ENCODE results near the gene CCDC71L.

CCDC71L gene

GRCh38 chr7:106623315-106623660, 37.7 kb downstream of the CCDC71L start:
- no peak for DNase-seq

DNA sequence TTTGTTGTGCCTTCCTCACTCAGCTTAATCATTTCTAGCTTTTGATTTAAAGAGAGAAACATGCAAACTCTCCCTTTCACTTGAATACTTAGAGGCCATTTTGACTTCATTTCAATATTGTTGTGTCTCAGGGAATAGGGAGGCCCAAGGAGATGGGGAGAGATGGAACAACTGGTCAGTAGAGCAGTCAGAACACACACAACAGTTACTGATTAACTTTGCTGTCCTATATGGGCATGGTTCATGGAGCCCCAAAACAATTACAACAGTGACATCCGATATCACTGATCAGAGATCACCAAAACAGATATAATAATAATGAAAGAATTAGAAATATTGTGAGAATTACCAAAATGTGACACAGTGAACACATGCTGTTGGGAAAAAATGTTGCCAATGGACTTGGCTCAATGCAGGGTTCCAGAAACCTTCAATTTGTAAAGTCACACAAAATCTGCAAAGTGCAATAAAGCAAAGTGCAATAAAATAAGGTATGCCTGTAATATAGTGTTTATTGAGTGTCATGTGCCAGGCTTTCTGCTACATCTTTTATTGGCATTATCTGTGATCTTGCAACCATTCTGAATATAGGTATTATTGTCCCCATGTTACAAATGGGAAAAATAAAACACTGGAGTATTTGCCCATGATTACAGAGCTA, 38.2 kb downstream of the CCDC71L start:
- no peak for DNase-seq

- DNase-seq = no peak
These were observed 39.4 kb downstream of the CCDC71L start for GRCh38 chr7:106621393-106622132.

DNA sequence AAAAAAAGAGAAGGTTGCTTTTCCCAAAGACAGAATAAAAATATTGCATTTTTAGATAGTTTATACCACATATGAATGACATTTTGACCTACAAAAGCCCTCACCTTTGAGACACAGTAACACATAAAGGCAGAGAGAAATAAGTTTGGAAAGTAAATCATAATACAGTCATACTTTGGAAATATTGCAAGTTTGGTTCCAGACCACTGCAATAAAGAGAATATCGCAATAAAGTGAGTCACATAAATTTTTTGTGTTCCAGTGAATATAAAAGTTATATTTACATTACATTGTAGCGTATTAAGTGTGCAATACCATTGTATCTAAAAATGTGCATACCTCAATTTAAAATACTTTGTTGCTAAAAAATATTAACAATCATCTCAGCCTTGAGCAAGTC, 40.3 kb downstream of the CCDC71L start:
- DNase-seq = no peak

- no peak for DNase-seq
These were observed 40.9 kb downstream of the CCDC71L start for GRCh38 chr7:106620034-106620433.

DNA sequence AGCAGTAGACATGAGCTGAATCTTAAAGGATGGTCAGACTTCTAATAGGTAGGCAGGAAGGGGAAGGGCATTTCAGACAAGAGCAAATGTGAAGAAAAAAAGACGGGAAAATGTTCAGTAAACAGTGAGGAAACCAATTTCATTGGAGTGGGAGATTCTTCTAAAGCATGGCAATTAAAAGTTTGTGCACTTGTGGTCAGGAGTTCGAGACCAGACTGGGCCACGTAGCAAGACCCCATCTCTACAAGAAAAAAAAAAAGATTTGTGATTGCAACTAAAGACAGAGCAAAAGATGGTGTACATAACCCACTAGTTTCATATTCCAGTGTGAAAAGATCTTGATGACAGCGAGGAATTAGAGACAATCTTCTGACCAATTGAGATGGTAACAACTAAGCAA, 41.7 kb downstream of the CCDC71L start:
- no peak for DNase-seq

DNA sequence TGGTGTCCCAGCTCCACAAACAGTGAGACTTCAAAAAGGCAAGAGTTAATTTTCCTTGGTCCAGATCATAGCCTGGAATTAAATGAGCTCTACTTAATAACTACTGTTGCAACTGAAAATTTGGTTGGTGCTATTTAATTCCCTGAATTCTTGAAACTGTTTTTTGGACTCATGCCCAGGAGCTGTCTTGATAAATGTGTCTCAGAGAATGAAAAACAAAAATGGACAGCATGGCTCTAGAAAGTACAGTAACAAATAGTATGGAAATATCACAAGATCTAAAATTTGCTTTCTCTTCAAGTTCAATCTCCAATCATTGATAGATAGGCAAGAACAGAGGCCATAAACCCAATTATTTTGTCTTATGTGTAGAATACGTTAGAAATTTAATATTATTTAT, 42.5 kb downstream of the CCDC71L start:
- DNase-seq = peak; percentile 49

- DNase-seq = no peak
These were observed 43.1 kb downstream of the CCDC71L start for GRCh38 chr7:106617860-106618259.

DNA sequence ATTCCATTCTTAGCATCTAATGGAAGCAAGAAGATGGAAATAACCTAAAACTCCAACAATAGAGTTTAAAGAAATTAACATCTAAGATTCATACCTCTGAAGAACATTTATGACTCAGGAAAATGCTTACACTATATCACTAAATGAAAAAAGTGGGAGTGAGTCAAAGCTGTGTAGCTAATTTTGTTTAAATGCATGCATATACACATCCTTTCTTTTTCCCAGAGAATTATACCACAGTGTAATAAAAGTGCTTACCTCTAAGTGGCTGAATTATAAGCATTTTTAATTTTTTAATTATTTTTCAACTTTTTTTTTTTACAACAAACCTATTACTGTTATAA, 44.3 kb downstream of the CCDC71L start:
- DNase-seq = no peak

DNA sequence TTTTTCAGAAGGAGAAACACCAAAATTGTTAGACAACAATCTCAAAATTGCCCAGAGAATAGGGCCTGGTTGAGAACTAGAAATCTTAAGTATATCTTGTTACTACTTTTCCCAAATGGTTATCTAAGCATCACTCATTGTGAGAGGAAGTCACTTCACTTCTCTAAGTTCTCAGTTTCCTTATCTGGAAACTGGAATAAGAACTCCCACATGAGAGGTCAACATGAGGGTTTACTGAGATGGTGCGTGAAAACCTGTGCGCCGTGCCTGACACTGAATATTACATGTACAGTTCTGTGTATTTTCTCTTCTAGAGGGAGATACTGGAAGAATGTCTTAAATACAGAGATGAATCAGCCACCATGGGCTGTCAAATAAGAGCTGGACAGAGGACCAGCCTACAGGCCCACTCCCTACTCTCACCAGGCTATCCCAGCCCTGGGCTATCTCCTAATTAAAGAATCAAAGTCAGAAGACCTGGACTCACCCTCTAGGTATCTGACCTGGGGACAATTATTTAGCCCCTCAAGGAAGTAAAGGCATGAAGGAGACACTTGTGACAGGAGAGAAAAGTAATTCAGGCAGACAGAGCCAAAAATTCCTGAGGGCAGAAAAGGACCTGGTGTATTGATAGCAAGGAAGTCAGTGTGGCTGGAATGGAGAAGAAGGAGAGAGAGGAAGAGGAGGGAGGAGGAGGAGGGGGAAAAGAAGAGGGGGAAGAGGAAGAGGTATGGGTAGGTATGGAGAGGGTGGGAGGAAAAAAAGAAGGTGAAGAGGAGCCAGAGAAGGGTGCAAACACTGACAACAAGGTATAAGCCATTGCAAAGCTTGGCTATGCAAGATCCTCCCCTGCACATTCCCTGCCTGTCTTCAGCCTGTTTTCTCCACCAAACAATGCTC, 44.9 kb downstream of the CCDC71L start:
- no peak for DNase-seq

DNA sequence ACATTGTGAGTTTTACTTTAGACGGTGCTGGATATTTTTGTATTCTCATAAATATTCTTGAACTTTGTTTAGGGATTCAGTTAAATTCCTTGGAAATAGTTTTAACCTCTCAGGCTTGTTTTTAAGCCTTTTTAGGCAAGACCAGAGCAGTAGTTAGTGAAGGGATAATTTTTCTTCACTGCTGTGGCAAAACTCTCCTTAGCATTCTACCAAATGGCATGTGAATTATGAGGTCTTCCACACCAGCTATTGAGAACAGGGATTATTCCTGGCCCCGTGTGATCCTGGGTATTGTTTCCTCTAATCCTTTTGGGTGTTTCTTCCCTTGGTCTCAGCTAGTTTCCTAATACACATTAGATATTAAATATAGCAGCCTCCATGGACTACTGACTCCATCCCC, 46.2 kb downstream of the CCDC71L start:
- DNase-seq = no peak

GRCh38 chr7:106613848-106614560, 47.0 kb downstream of the CCDC71L start:
- no peak for DNase-seq

DNA sequence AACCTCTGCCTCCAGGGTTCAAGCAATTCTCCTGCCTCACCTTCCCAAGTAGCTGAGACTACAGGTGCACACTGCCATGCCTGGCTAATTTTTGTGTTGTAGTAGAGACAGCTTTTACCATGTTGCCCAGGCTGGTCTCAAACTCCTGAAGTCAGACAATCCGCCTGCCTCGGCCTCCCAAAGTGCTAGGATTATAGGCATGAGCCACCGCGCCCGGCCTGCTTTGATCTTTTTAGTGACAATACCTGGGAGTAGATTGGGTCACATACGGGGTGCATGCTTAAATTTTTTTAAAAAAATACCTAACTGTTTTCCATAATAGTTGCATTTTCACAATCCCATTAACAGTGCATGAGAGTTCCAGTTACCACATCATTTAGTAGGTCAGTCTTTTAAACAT, 47.7 kb downstream of the CCDC71L start:
- DNase-seq = no peak

GRCh38 chr7:106612432-106612831, 48.5 kb downstream of the CCDC71L start:
- DNase-seq = no peak

DNA sequence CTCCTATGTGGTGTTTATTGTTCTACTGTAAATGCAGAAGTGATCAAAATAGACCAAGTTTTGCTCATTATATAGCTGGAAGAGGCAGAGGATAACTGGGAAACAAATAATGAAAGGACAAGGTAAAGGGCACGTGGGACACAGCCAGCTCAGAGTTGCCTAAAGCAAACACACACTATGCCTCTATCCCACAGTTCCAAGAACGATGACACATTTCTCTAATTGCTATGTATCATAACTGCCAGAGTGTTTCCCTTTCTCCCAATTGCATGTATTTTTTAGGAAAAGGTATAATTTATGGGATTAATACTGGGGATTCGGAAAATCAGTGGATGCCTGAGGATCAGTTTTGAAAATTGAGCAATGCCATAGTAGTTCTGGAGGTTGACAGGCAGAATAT, 49.0 kb downstream of the CCDC71L start:
- DNase-seq = no peak

- peak; percentile 61 for DNase-seq
These were observed 49.7 kb downstream of the CCDC71L start for GRCh38 chr7:106610996-106611886.

GRCh38 chr7:106609416-106609815, 51.5 kb downstream of the CCDC71L start:
- DNase-seq = no peak

DNA sequence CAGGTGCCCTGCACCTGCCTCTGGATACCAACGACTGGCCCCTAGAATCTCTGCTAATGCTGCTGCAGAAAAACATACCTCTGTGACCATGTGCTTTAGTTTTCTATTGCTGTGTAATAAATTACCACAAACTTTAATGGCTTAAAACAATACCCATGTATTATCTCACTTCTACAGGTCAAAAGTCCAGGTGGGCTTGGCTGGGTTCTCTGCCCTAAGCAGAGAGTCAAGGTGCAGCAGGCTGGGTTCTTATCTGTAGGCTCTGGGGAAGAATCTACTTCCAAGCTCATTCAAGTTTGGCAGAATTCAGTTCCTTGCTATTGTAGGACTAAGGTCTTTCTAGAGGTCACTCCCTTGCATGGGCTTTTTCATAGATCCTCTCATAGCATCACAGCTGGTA, 52.3 kb downstream of the CCDC71L start:
- no peak for DNase-seq

Data from NCI-H1105 treated with DMSO at 0.1 percent for 48 hours (cell line).